Breast epithelium (tissue), 4 donors: ENCODE measurements around the gene SNRK. TPM values are rescaled to one million over a fixed set of nuclear protein-coding genes. Genes with fewer than 3 reads are reported as not detected.

Experiments used
- DNase-seq, 2 donors: peaks; one replicate each; pipeline ENCODE4 v3.0.0-alpha.2; 2019; ENCODE audit warnings: low spot score in 2 of 2
- H3K27ac ChIP-seq, 2 donors: fragments of 200-600 bp; sonication (generic) in 1 of 2; one replicate each; pipeline ENCODE4 v1.5.1; 2016 to 2019; ENCODE audit warnings: mild to moderate bottlenecking in 1 of 2
- H3K27me3 ChIP-seq, 2 donors: fragments of 200-600 bp; sonication (generic) in 1 of 2; one replicate each; pipeline versions ENCODE4 v1.5.1 to v1.6.0; 2017 to 2019; ENCODE audit warnings: control low read depth in 1 of 2, mild to moderate bottlenecking in 1 of 2
- H3K36me3 ChIP-seq: fragments of 200-600 bp; one replicate; pipeline ENCODE4 v1.5.1; 2019
- H3K4me1 ChIP-seq, 2 donors: fragments of 200-600 bp; sonication (generic); one replicate each; pipeline ENCODE4 v1.5.1; 2016 to 2019; ENCODE audit warnings: control low read depth in 1 of 2
- H3K4me3 ChIP-seq, 3 donors: fragments of 200-600 bp; sonication (generic); 1 replicate in 2 of 3; 2 replicates in 1 of 3; pipeline ENCODE4 v1.5.1; 2016 to 2019; ENCODE audit warnings: mild to moderate bottlenecking in 3 of 3, moderate library complexity in 2 of 3
- H3K9me3 ChIP-seq, 2 donors: fragments of 200-600 bp; sonication (generic) in 1 of 2; one replicate each; pipeline ENCODE4 v1.5.1; 2016 to 2019; ENCODE audit warnings: control low read depth in 1 of 2
- CTCF ChIP-seq, 3 donors: fragments of 450-650 bp; IDR thresholded peaks; one replicate each; pipeline ENCODE4 v1.5.1; 2016 to 2017; ENCODE audit warnings: antibody characterized with exemption in 3 of 3, mild to moderate bottlenecking in 3 of 3, moderate library complexity in 3 of 3
- POLR2A ChIP-seq: fragments of 450-650 bp; IDR thresholded peaks from one replicate; pipeline ENCODE4 v1.6.1; 2016; ENCODE audit warnings: antibody characterized with exemption, mild to moderate bottlenecking, moderate library complexity
- POLR2AphosphoS5 ChIP-seq, 3 donors: sonication (generic); formaldehyde crosslinking; IDR thresholded peaks; one replicate each; pipeline ENCODE4 v1.6.1; 2017; ENCODE audit warnings: antibody characterized with exemption in 3 of 3
- intact Hi-C: fragments of 100-400 bp; cut with DNase I; formaldehyde crosslinking; loops from one replicate; pipeline ENCODE4 v1.15.1; 2023; ENCODE audit warnings: low total_unique reads
- total RNA-seq, 3 donors: library from RNA; depleted of rRNA; stranded (reverse); fragments of >200 nt; gene quantifications; one replicate each; pipeline ENCODE4 v1.1.0, GENCODE V29; 2016

Gene SNRK
- total RNA-seq, 3 donors from 2014 or later, result 52.0 to 84.9 (median 72.8) TPM

GRCh38 chr3:43249405-43249804 lies 36.9 kb upstream of the SNRK start:
- H3K4me3 ChIP-seq, result no peak overlapping the region
- no peaks in the 10 kb centered on the region for H3K36me3 ChIP-seq
- no peak for TF ChIP-seq POLR2AphosphoS5 (IDR thresholded peaks at IDR 0.05)
- no peak for TF ChIP-seq CTCF (IDR thresholded peaks at IDR 0.05)
- TF ChIP-seq POLR2A, result no peak
- intact Hi-C loops, result no loop called here
- no peaks in the 10 kb centered on the region for H3K27me3 ChIP-seq
- no peak for DNase-seq
- no peak overlapping the region for H3K27ac ChIP-seq
- H3K4me1 ChIP-seq, result no peaks in the 10 kb centered on the region
- no peaks in the 10 kb centered on the region for H3K9me3 ChIP-seq

GRCh38 chr3:43253294-43253693 lies 33.0 kb upstream of the SNRK start:
- H3K4me1 ChIP-seq, result no peaks in the 10 kb centered on the region
- no peak for DNase-seq
- no peak overlapping the region for H3K27ac ChIP-seq
- no peak for TF ChIP-seq POLR2A
- no peak for TF ChIP-seq CTCF (IDR thresholded peaks at IDR 0.05)
- TF ChIP-seq POLR2AphosphoS5 (IDR thresholded peaks at IDR 0.05), result no peak
- H3K4me3 ChIP-seq, result no peak overlapping the region
- no peaks in the 10 kb centered on the region for H3K36me3 ChIP-seq
- intact Hi-C loops, result no loop called here
- no peaks in the 10 kb centered on the region for H3K9me3 ChIP-seq
- no peaks in the 10 kb centered on the region for H3K27me3 ChIP-seq

- no peak overlapping the region for H3K4me3 ChIP-seq
- no peak overlapping the region for H3K27ac ChIP-seq
- no peaks in the 10 kb centered on the region for H3K9me3 ChIP-seq
- no peaks in the 10 kb centered on the region for H3K36me3 ChIP-seq
- no peak for DNase-seq
- TF ChIP-seq POLR2AphosphoS5 (IDR thresholded peaks at IDR 0.05), result no peak
- no peaks in the 10 kb centered on the region for H3K4me1 ChIP-seq
- intact Hi-C loops, result no loop called here
- H3K27me3 ChIP-seq, result no peaks in the 10 kb centered on the region
Measured at GRCh38 chr3:43254125-43254524, 32.2 kb upstream of the SNRK start.

- Histone ChIP-seq H3K27me3 (no peaks in the 10 kb centered on the region), H3K4me3 (no peak overlapping the region), H3K36me3 (no peaks in the 10 kb centered on the region), H3K9me3 (no peaks in the 10 kb centered on the region), H3K4me1 (no peaks in the 10 kb centered on the region), H3K27ac (no peak overlapping the region)
- no peak for TF ChIP-seq CTCF (IDR thresholded peaks at IDR 0.05)
- TF ChIP-seq POLR2AphosphoS5 (IDR thresholded peaks at IDR 0.05), result no peak
- TF ChIP-seq POLR2A, result no peak
- intact Hi-C loops, result no loop called here
- no peak for DNase-seq
Measured at GRCh38 chr3:43255662-43256061, 30.7 kb upstream of the SNRK start.

GRCh38 chr3:43256714-43257461 lies 29.5 kb upstream of the SNRK start:
- Histone ChIP-seq H3K36me3 (no peaks in the 10 kb centered on the region), H3K4me1 (no peaks in the 10 kb centered on the region), H3K4me3 (no peak overlapping the region), H3K9me3 (no peaks in the 10 kb centered on the region), H3K27me3 (no peaks in the 10 kb centered on the region), H3K27ac (no peak overlapping the region)
- no peak for DNase-seq
- intact Hi-C loops, result no loop called here
- no peak for TF ChIP-seq CTCF (IDR thresholded peaks at IDR 0.05)
- no peak for TF ChIP-seq POLR2A
- TF ChIP-seq POLR2AphosphoS5 (IDR thresholded peaks at IDR 0.05), result no peak
